H1 (cell line): Measurements from ENCODE around the gene WDR1. TPM values are rescaled to one million over a fixed set of nuclear protein-coding genes. Genes with fewer than 3 reads are reported as not detected.

Experiments
- ASH2L ChIP-seq: fragments of 200-600, 300-600 bp; sonication (generic); IDR thresholded peaks from one replicate; pipeline ENCODE4 v1.7.1; 2017; ENCODE audit warnings: low read length
- BCL11A ChIP-seq, 2 experiments: IDR thresholded peaks; one replicate each; pipeline ENCODE4 v1.6.1; 2011; ENCODE audit warnings: low read depth in 2 of 2, low read length in 2 of 2, mild to moderate bottlenecking in 2 of 2
- CHD7 ChIP-seq: fragments of 300-600 bp; sonication (generic); IDR thresholded peaks from 2 replicates; pipeline ENCODE4 v1.7.1; 2012; ENCODE audit warnings: low read length, moderate library complexity, mild to moderate bottlenecking, inconsistent platforms; ENCODE audit not compliant: insufficient replicate concordance
- GABPA ChIP-seq: IDR thresholded peaks from 2 replicates; pipeline ENCODE4 v1.6.1; 2011; ENCODE audit warnings: mild to moderate bottlenecking, low read length, moderate library complexity, borderline replicate concordance; ENCODE audit not compliant: insufficient read depth
- RAD21 ChIP-seq, 2 experiments: IDR thresholded peaks in 1 of 2; conservative IDR thresholded peaks in 1 of 2; 2 replicates each; pipeline ENCODE4 v1.6.1; 2011; ENCODE audit warnings: low read depth in 2 of 2, low read length in 2 of 2, improper control_type of control experiment in 1 of 2, inconsistent platforms in 1 of 2, mild to moderate bottlenecking in 1 of 2, moderate library complexity in 1 of 2
- RBBP5 ChIP-seq: IDR thresholded peaks from 2 replicates; pipeline ENCODE4 v1.7.1; 2012; ENCODE audit warnings: low read depth, mild to moderate bottlenecking, inconsistent platforms, low read length, moderate library complexity, borderline replicate concordance
- SIN3A ChIP-seq, 2 experiments: IDR thresholded peaks in 1 of 2; conservative IDR thresholded peaks in 1 of 2; 2 replicates each; pipeline ENCODE4 v1.6.1; 2011 to 2012; ENCODE audit warnings: low read length in 2 of 2, improper control_type of control experiment in 1 of 2, low read depth in 1 of 2, mild to moderate bottlenecking in 1 of 2
- YY1 ChIP-seq: IDR thresholded peaks from 2 replicates; pipeline ENCODE4 v1.6.1; 2011; ENCODE audit warnings: low read depth, mild to moderate bottlenecking, low read length
- polyA plus RNA-seq, 7 experiments: library from polyadenylated mRNA; depleted of rRNA in 3 of 7; stranded (reverse) in 5 of 7; unstranded in 2 of 7; fragments of >200 nt in 5 of 7; fragments of 200-250 nt in 2 of 7; gene quantifications; 1 replicate in 5 of 7; 2 replicates in 1 of 7; 4 replicates in 1 of 7; pipeline versions ENCODE4 v1.2.1 to v1.2.3, GENCODE V29; 2011 to 2013; ENCODE audit warnings: missing spikeins in 2 of 7, mixed read lengths in 2 of 7
- total RNA-seq: library from RNA; stranded (reverse); fragmentation: NEBNext Ultra II Directional; extraction: Animal tissue kit (Norgen Biotek cat#: 25700); gene quantifications from 2 replicates; pipeline ENCODE4 v1.2.1, GENCODE V29; 2021

Gene WDR1
- total and polyA plus RNA-seq, 2 of the 8 experiments (the other 6 are each of a cell fraction or from before 2014, with no cell fraction given) = 315 to 377 TPM

- TF ChIP-seq CHD7 (no peak), GABPA (no peak), RAD21 (IDR thresholded peaks at IDR 0.05 in 1 of 2, conservative IDR thresholded peaks at IDR 0.05 in 1 of 2; ENCODE audit: low read depth in 2 of 2, low read length in 2 of 2) (no peak), RBBP5 (no peak), SIN3A (conservative IDR thresholded peaks at IDR 0.05 in 1 of 2, IDR thresholded peaks at IDR 0.05 in 1 of 2; ENCODE audit: low read depth in 1 of 2, low read length in 2 of 2) (no peak), ASH2L (no peak), BCL11A (IDR thresholded peaks at IDR 0.05; ENCODE audit: low read depth in 2 of 2, low read length in 2 of 2) (no peak), YY1 (no peak)
These were observed 2.7 kb upstream of the WDR1 start (continued) for GRCh38 chr4:10119278-10119677.
